Left ventricle myocardium inferior (tissue), 1 donor: Measurements from ENCODE around the gene LCE2A. TPM values are rescaled to one million over a fixed set of nuclear protein-coding genes. Genes with fewer than 3 reads are reported as not detected.

Experiments
- DNase-seq: peaks from one replicate; pipeline ENCODE4 v3.0.0-alpha.2; 2020
- H3K27ac ChIP-seq: fragments of 200-600 bp; replicated peaks from 2 replicates; pipeline ENCODE4 v1.8.0; 2021
- H3K27me3 ChIP-seq: fragments of 200-600 bp; 2 replicates; pipeline ENCODE4 v1.8.0; 2021; ENCODE audit warnings: low read depth
- H3K36me3 ChIP-seq: fragments of 200-600 bp; 2 replicates; pipeline ENCODE4 v1.8.0; 2021
- H3K4me1 ChIP-seq: fragments of 200-600 bp; 2 replicates; pipeline ENCODE4 v1.8.0; 2021
- H3K4me3 ChIP-seq: fragments of 200-600 bp; 2 replicates; pipeline ENCODE4 v1.8.0; 2021; ENCODE audit warnings: mild to moderate bottlenecking, moderate library complexity
- H3K9me3 ChIP-seq: fragments of 200-600 bp; replicated peaks from 2 replicates; pipeline ENCODE4 v1.8.0; 2021
- CTCF ChIP-seq: fragments of 200-600 bp; IDR thresholded peaks from 2 replicates; pipeline ENCODE4 v1.8.0; 2021; ENCODE audit warnings: antibody characterized with exemption, mild to moderate bottlenecking, borderline replicate concordance
- intact Hi-C: fragments of 100-400 bp; cut with micrococcal nuclease; formaldehyde crosslinking; loops from one replicate; pipeline ENCODE4 v1.11.0; 2022
- total RNA-seq: library from RNA; stranded (reverse); fragmentation: NEBNext Ultra II Directional; extraction: Animal tissue kit (Norgen Biotek cat#: 25700); gene quantifications from one replicate; pipeline ENCODE4 v1.2.1, GENCODE V29; 2021
- donor health status: DM: no; HTN: yes; CAD: no; lungs with severe emphysema.

Gene LCE2A
- total RNA-seq, 1 donor from 2014 or later: not detected

GRCh38 chr1:152728986-152729385 lies 30.8 kb downstream of the LCE2A start:
- TF ChIP-seq CTCF: no peak
- intact Hi-C loops: no loop called here
- DNase-seq: no peak
- no peaks in the 10 kb centered on the region for H3K9me3 ChIP-seq
- no peaks in the 10 kb centered on the region for H3K4me1 ChIP-seq
- H3K4me3 ChIP-seq: no peak overlapping the region
- peaks cover 5% of the 10 kb centered on the region for H3K27me3 ChIP-seq
- H3K27ac ChIP-seq: no peak overlapping the region
- no peaks in the 10 kb centered on the region for H3K36me3 ChIP-seq

- no peaks in the 10 kb centered on the region for H3K36me3 ChIP-seq
- H3K9me3 ChIP-seq: no peaks in the 10 kb centered on the region
- H3K4me3 ChIP-seq: no peak overlapping the region
- no peaks in the 10 kb centered on the region for H3K4me1 ChIP-seq
- H3K27me3 ChIP-seq: peaks cover 6% of the 10 kb centered on the region
- no peak overlapping the region for H3K27ac ChIP-seq
- intact Hi-C loops: no loop called here
- TF ChIP-seq CTCF: no peak
- DNase-seq: no peak
These were observed 37.5 kb downstream of the LCE2A start for GRCh38 chr1:152735648-152736047.

- no peaks in the 10 kb centered on the region for H3K9me3 ChIP-seq
- H3K36me3 ChIP-seq: no peaks in the 10 kb centered on the region
- DNase-seq: no peak
- TF ChIP-seq CTCF: no peak
- H3K4me3 ChIP-seq: no peak overlapping the region
- no peaks in the 10 kb centered on the region for H3K4me1 ChIP-seq
- H3K27ac ChIP-seq: no peak overlapping the region
- intact Hi-C loops: no loop called here
- H3K27me3 ChIP-seq: peaks cover 6% of the 10 kb centered on the region
These were observed 39.9 kb downstream of the LCE2A start for GRCh38 chr1:152737997-152738396.

- DNase-seq: no peak
- no peaks in the 10 kb centered on the region for H3K4me1 ChIP-seq
- no peak for TF ChIP-seq CTCF
These were observed 41.7 kb downstream of the LCE2A start for GRCh38 chr1:152739841-152740240.

GRCh38 chr1:152741656-152742055 lies 43.5 kb downstream of the LCE2A start:
- H3K4me3 ChIP-seq: no peak overlapping the region
- H3K27me3 ChIP-seq: no peaks in the 10 kb centered on the region
- no peaks in the 10 kb centered on the region for H3K4me1 ChIP-seq
- no peaks in the 10 kb centered on the region for H3K36me3 ChIP-seq
- no peak for TF ChIP-seq CTCF
- intact Hi-C loops: no loop called here
- H3K27ac ChIP-seq: no peak overlapping the region
- DNase-seq: no peak
- H3K9me3 ChIP-seq: no peaks in the 10 kb centered on the region

More at GRCh38 chr1:152739841-152740240, 41.7 kb downstream of the LCE2A start:
- H3K27me3 ChIP-seq: peaks cover 6% of the 10 kb centered on the region
- H3K4me3 ChIP-seq: no peak overlapping the region
- no peaks in the 10 kb centered on the region for H3K9me3 ChIP-seq
- intact Hi-C loops: no loop called here
- H3K27ac ChIP-seq: no peak overlapping the region
- no peaks in the 10 kb centered on the region for H3K36me3 ChIP-seq
